Activated gamma-delta T cell treated with anti-CD3 and anti-CD28 coated beads, Interleukin-2, amount 50 U/mL, for 16 hours (primary cell): ENCODE data around the gene SEMA4D.
A peak's percentile ranks its signal among the peaks of the same experiment; 100 is the strongest.

Source experiments
- DNase-seq: peaks from one replicate; pipeline ENCODE4 v3.0.0-alpha.2; 2020; ENCODE audit warnings: low read depth

The SEMA4D gene

GRCh38 chr9:89444925-89445765 is 52.8 kb downstream of the SEMA4D start:
- DNase-seq, result no peak

GRCh38 chr9:89444274-89444673 is 53.6 kb downstream of the SEMA4D start:
- DNase-seq, result peak; percentile 54

- no peak for DNase-seq
These were observed 54.7 kb downstream of the SEMA4D start for GRCh38 chr9:89442981-89443814.

- no peak for DNase-seq
These were observed 55.4 kb downstream of the SEMA4D start for GRCh38 chr9:89442501-89442978.

GRCh38 chr9:89441986-89442385 is 55.9 kb downstream of the SEMA4D start:
- no peak for DNase-seq

- no peak for DNase-seq
These were observed 56.3 kb downstream of the SEMA4D start for GRCh38 chr9:89441655-89441970.

GRCh38 chr9:89440951-89441654 is 56.8 kb downstream of the SEMA4D start:
- DNase-seq, result no peak

- no peak for DNase-seq
These were observed 57.4 kb downstream of the SEMA4D start for GRCh38 chr9:89440548-89440947.

GRCh38 chr9:89440046-89440445 is 57.9 kb downstream of the SEMA4D start:
- DNase-seq, result no peak

GRCh38 chr9:89439571-89439970 is 58.3 kb downstream of the SEMA4D start:
- no peak for DNase-seq

- DNase-seq, result no peak
These were observed 59.7 kb downstream of the SEMA4D start for GRCh38 chr9:89438194-89438593.

GRCh38 chr9:89437772-89438171 is 60.1 kb downstream of the SEMA4D start:
- no peak for DNase-seq

- peak; percentile 55 for DNase-seq
These were observed 60.8 kb downstream of the SEMA4D start for GRCh38 chr9:89436963-89437625.

- DNase-seq, result no peak
These were observed 61.6 kb downstream of the SEMA4D start for GRCh38 chr9:89436326-89436725.

GRCh38 chr9:89435071-89435823 is 62.7 kb downstream of the SEMA4D start:
- DNase-seq, result no peak

- no peak for DNase-seq
These were observed 63.3 kb downstream of the SEMA4D start for GRCh38 chr9:89434636-89435035.

GRCh38 chr9:89433826-89434225 is 64.1 kb downstream of the SEMA4D start:
- DNase-seq, result no peak

GRCh38 chr9:89432986-89433530 is 64.9 kb downstream of the SEMA4D start:
- DNase-seq, result no peak

- no peak for DNase-seq
These were observed 65.8 kb downstream of the SEMA4D start for GRCh38 chr9:89431930-89432725.

- DNase-seq, result no peak
These were observed 66.9 kb downstream of the SEMA4D start for GRCh38 chr9:89430995-89431394.
